Measurements from ENCODE around the gene MAG. TPM values are rescaled to one million over a fixed set of nuclear protein-coding genes. Genes with fewer than 3 reads are reported as not detected.

MAG gene
- total and polyA plus RNA-seq, 9 of the 15 experiments (the other 6 are each of a cell fraction or from before 2014, with no cell fraction given) = 0.11 to 10.0 (median 1.6) TPM

DNA sequence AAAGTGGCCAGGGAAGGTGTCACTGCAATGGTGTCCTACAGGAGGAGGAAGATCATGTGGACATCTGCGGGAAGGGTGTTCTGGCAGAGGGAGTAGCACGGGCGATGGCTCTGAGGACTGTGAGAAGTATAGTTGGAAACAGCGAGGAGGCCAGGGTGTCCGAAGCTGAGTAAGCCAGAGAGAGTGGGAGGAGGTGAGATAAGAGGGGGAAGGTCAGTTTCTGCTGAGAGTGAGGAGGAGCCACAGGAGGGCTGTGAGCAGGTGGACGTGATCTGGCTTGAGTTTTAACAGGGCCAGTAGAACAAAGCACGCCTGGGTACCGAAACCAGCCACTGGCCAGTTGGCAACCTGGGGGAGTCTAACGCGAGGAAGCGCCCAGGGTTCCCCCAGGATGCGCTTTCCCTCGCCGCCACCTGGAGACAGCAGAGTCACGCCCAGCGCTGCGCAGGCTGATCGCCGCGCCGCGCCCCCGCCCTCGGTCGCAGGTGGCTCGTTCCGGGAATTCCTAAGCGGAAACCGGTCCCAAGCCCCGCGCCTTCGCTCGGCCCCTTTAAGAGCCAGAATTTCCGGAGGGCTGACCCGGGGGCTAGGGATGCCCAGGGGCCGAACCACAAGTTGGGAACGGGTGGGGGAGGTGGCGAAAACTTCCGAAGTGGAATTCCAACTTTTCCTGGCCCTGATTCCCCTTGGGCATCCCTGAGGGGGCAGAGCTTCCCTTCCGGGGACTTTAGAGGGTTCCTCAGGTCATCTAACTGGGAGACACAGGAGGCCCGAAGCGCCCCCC lies 44.2 kb upstream of the MAG start (continued):
- TF ChIP-seq, protein P1, sequence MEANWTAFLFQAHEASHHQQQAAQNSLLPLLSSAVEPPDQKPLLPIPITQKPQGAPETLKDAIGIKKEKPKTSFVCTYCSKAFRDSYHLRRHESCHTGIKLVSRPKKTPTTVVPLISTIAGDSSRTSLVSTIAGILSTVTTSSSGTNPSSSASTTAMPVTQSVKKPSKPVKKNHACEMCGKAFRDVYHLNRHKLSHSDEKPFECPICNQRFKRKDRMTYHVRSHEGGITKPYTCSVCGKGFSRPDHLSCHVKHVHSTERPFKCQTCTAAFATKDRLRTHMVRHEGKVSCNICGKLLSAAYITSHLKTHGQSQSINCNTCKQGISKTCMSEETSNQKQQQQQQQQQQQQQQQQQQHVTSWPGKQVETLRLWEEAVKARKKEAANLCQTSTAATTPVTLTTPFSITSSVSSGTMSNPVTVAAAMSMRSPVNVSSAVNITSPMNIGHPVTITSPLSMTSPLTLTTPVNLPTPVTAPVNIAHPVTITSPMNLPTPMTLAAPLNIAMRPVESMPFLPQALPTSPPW (CRISPR knock-in tag; IDR thresholded peaks at IDR 0.05) = no peak
- TF ChIP-seq TEAD2 (tag; IDR thresholded peaks at IDR 0.05) (no peak), FOSL1 (tag; conservative IDR thresholded peaks at IDR 0.05) (0 out of 2 replicates have a peak, but pooled peaks have one; percentile 10), BACH1 (tag; IDR thresholded peaks at IDR 0.05) (no peak), NR4A1 (CRISPR knock-in tag; IDR thresholded peaks at IDR 0.05) (no peak), NR4A1 (tag; IDR thresholded peaks at IDR 0.05) (no peak), PRMT5 (CRISPR knock-in tag; IDR thresholded peaks at IDR 0.05) (no peak), MXI1 (IDR thresholded peaks at IDR 0.05; ENCODE audit: low read depth, low read length) (no peak), FOS (IDR thresholded peaks at IDR 0.05; ENCODE audit: extremely low read depth, insufficient read length) (no peak), POLR2B (IDR thresholded peaks at IDR 0.05; ENCODE audit: low read depth, partially characterized antibody) (peak; percentile 37), POLR2AphosphoS2 (IDR thresholded peaks at IDR 0.05; ENCODE audit: low read length) (no peak), IFI16 (CRISPR knock-in tag; IDR thresholded peaks at IDR 0.05) (no peak), SLC30A9 (CRISPR knock-in tag; IDR thresholded peaks at IDR 0.05) (no peak), RBM34 (IDR thresholded peaks at IDR 0.05; ENCODE audit: borderline replicate concordance, insufficient read depth, low read length) (no peak), MYNN (IDR thresholded peaks at IDR 0.05) (no peak), MYNN (CRISPR knock-in tag; IDR thresholded peaks at IDR 0.05) (no peak), RNF219 (CRISPR knock-in tag; IDR thresholded peaks at IDR 0.05) (no peak), MNT (conservative IDR thresholded peaks at IDR 0.05) (peak in 1 of 2 experiments; percentile 60; a peak in 1 of 4 replicates), ZNF212 (CRISPR knock-in tag; IDR thresholded peaks at IDR 0.05) (no peak), NRF1 (conservative IDR thresholded peaks at IDR 0.05 in 1 of 2, IDR thresholded peaks at IDR 0.05 in 1 of 2) (peak; percentile 92 to 93), RBBP5 (IDR thresholded peaks at IDR 0.05; ENCODE audit: borderline replicate concordance, insufficient read depth, low read length, poor library complexity, severe bottlenecking) (no peak)
- TF ChIP-seq, protein P2, sequence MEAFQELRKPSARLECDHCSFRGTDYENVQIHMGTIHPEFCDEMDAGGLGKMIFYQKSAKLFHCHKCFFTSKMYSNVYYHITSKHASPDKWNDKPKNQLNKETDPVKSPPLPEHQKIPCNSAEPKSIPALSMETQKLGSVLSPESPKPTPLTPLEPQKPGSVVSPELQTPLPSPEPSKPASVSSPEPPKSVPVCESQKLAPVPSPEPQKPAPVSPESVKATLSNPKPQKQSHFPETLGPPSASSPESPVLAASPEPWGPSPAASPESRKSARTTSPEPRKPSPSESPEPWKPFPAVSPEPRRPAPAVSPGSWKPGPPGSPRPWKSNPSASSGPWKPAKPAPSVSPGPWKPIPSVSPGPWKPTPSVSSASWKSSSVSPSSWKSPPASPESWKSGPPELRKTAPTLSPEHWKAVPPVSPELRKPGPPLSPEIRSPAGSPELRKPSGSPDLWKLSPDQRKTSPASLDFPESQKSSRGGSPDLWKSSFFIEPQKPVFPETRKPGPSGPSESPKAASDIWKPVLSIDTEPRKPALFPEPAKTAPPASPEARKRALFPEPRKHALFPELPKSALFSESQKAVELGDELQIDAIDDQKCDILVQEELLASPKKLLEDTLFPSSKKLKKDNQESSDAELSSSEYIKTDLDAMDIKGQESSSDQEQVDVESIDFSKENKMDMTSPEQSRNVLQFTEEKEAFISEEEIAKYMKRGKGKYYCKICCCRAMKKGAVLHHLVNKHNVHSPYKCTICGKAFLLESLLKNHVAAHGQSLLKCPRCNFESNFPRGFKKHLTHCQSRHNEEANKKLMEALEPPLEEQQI (IDR thresholded peaks at IDR 0.05) = peak; percentile 87

Measured in K562 (cell line).